Large intestine (tissue), 3 donors: ENCODE results near the gene BIRC6. TPM values are rescaled to one million over a fixed set of nuclear protein-coding genes. Genes with fewer than 3 reads are reported as not detected.

Source experiments
- DNase-seq, 2 donors: peaks; one replicate each; pipeline versions ENCODE4 v3.0.0 to v3.0.0-alpha.2; 2013
- H3K27ac ChIP-seq: one replicate; pipeline ENCODE4 v1.5.1; 2013; ENCODE audit warnings: low read length
- H3K27me3 ChIP-seq: 2 replicates; pipeline ENCODE4 v1.6.1; 2013; ENCODE audit warnings: low read length; ENCODE audit not compliant: control insufficient read depth, insufficient read depth
- H3K36me3 ChIP-seq: 2 replicates; pipeline ENCODE4 v1.6.1; 2013; ENCODE audit warnings: low read length; ENCODE audit not compliant: control insufficient read depth, insufficient read depth
- H3K4me1 ChIP-seq: one replicate; pipeline ENCODE4 v1.6.1; 2013; ENCODE audit warnings: low read length; ENCODE audit not compliant: control insufficient read depth, insufficient read depth
- H3K4me3 ChIP-seq: one replicate; pipeline ENCODE4 v1.5.1; 2013; ENCODE audit warnings: low read length
- H3K9me3 ChIP-seq: one replicate; pipeline ENCODE4 v1.6.1; 2013; ENCODE audit warnings: mild to moderate bottlenecking, low read depth, low read length, moderate library complexity; ENCODE audit not compliant: control insufficient read depth
- WGBS: methylation state at CpG from one replicate; pipeline ENCODE4 v1.1.5; 2013; ENCODE audit warnings: low lambda C conversion rate; ENCODE audit not compliant: insufficient coverage; 5-methylcytosine and 5-hydroxymethylcytosine counted together
- polyA plus RNA-seq: library from polyadenylated mRNA; unstranded; fragments of 120-200 nt; gene quantifications from one replicate; pipeline ENCODE4 v1.2.1, GENCODE V29; 2013

BIRC6 gene
- polyA plus RNA-seq, 1 donor: 50.7 TPM

DNA sequence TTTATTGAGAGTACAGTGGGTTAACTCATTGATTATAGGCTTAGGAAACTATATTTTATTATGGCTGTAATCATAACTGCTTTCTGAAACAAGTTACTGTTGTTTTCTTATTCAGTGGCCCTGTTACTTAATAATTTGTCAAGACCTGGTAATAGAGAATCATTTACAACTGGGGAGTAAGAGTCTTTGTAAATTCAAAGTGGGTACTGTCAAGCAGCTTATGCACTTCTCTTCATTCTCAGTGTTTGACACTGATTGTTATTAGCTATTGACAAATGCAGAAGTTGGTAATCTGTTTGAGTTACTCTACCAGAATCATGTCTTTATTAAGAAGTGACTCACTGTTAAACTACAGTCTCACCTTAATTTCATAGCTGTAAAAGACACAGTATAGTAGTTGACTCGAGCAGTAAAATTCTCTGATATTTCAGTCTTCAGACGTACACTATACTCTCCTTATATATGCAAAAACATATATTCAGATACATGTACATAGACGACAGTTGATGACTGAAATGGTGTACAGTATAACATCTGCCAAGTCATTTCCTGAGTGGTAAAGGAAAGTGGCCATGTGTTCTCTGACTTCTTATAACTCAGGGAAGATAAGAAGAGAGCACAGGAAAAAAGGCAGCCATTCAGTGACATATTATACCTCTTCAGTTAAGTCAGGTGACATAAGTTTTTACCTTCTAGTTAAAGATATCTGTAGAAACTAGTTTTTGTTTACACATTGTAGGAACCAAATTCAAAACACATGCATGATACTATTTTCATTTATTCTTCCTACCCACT, 235.0 kb downstream of the BIRC6 start:
- DNase-seq: peak in 1 of 2 donors; percentile 32
- H3K27ac ChIP-seq: no peak overlapping the region
- no peaks in the 10 kb centered on the region for H3K27me3 ChIP-seq
- no CpG with 5 or more reads among the region's 3 CpGs for WGBS
- H3K36me3 ChIP-seq: peaks cover 15% of the 10 kb centered on the region
- no peaks in the 10 kb centered on the region for H3K4me1 ChIP-seq
- H3K9me3 ChIP-seq: no peaks in the 10 kb centered on the region
- H3K4me3 ChIP-seq: no peak overlapping the region

- no peaks in the 10 kb centered on the region for H3K27me3 ChIP-seq
- no peak for DNase-seq
- 90% methylated on average over 2 of the region's 3 CpGs for WGBS
- no peaks in the 10 kb centered on the region for H3K9me3 ChIP-seq
- peaks cover 23% of the 10 kb centered on the region for H3K36me3 ChIP-seq
- H3K27ac ChIP-seq: no peak overlapping the region
- H3K4me1 ChIP-seq: no peaks in the 10 kb centered on the region
- no peak overlapping the region for H3K4me3 ChIP-seq
Measured at GRCh38 chr2:32594573-32594972, 237.8 kb downstream of the BIRC6 start.

DNA sequence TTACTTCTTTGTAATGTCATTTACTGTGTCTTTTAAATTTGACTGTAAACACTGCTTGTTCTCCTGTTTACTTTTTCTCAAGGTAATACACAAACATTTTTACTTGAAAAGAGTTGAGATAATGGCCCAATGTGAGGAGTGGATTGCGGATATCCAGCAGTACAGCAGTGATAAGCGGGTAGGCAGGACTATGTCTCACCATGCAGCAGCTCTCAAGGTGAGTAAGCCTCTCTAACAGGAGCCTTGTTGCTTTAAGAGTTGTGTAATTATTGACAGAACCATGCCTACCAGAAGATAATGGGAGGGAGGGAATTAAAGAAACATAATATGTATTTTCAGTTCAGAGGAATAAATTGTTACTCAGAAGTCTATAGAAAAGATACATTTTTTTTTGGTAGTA, 254.5 kb downstream of the BIRC6 start:
- 40% methylated on average over 1 of the region's 2 CpGs for WGBS
- H3K9me3 ChIP-seq: no peaks in the 10 kb centered on the region
- H3K27ac ChIP-seq: no peak overlapping the region
- H3K36me3 ChIP-seq: peaks cover 60% of the 10 kb centered on the region
- no peak overlapping the region for H3K4me3 ChIP-seq
- DNase-seq: peak in 1 of 2 donors; percentile 41
- H3K4me1 ChIP-seq: no peaks in the 10 kb centered on the region
- no peaks in the 10 kb centered on the region for H3K27me3 ChIP-seq

GRCh38 chr2:32611771-32612170, 254.9 kb downstream of the BIRC6 start:
- H3K4me3 ChIP-seq: no peak overlapping the region
- no peaks in the 10 kb centered on the region for H3K4me1 ChIP-seq
- no peak overlapping the region for H3K27ac ChIP-seq
- H3K27me3 ChIP-seq: no peaks in the 10 kb centered on the region
- DNase-seq: no peak
- H3K9me3 ChIP-seq: no peaks in the 10 kb centered on the region
- WGBS: no CpG with 5 or more reads among the region's 1 CpG
- H3K36me3 ChIP-seq: peaks cover 61% of the 10 kb centered on the region

DNA sequence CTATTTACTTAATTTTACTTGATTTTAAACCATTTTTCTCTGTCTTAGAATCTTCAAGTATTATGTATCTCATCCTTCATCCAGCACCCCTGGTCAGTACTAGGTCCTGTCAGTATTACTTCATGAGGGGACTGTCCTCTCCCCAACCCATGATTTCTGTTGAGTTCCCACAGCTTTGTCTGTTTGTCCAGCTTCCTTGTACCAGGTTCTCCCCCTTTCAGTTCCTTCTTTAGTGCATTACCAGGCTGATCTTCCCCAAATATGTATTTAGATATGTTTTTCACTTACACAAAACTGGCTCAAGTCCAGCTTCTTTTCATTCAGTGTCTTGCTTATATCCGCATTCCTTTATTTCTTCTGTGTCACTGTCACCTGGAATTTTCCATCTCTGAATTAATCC, 257.3 kb downstream of the BIRC6 start:
- no peak overlapping the region for H3K27ac ChIP-seq
- no peaks in the 10 kb centered on the region for H3K27me3 ChIP-seq
- H3K36me3 ChIP-seq: peaks cover 56% of the 10 kb centered on the region
- 100% methylated on average over 1 of the region's 1 CpG for WGBS
- no peaks in the 10 kb centered on the region for H3K9me3 ChIP-seq
- DNase-seq: no peak
- no peaks in the 10 kb centered on the region for H3K4me1 ChIP-seq
- no peak overlapping the region for H3K4me3 ChIP-seq

DNA sequence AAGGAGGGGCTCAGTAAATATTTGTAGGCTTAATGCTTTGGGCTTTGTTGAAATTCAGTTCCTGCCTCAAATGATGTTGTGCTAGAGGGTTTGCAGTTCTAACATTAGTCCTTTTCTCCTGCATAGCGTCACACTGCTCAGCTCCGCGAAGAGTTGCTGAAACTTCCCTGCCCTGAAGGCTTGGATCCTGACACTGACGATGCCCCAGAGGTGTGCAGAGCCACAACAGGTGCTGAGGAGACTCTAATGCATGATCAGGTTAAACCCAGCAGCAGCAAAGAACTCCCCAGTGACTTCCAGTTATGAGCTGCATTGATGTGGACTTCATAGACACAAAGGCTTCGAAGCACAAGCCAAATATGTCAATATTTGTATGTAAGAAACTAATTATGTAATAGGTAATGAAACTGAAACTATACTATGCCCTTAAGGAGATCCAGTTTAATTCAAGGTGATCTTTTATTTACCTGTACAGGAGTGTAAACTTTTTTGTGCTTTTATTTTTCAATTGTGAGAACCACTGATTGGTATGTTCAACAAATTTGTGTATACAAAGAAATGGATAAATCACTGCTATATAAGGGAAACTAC, 260.9 kb downstream of the BIRC6 start:
- Histone ChIP-seq H3K4me3 (no peak overlapping the region), H3K9me3 (no peaks in the 10 kb centered on the region), H3K27ac (no peak overlapping the region), H3K27me3 (no peaks in the 10 kb centered on the region), H3K36me3 (peaks cover 52% of the 10 kb centered on the region), H3K4me1 (no peaks in the 10 kb centered on the region)
- peak in 1 of 2 donors; percentile 14 for DNase-seq
- WGBS: no CpG with 5 or more reads among the region's 5 CpGs

DNA sequence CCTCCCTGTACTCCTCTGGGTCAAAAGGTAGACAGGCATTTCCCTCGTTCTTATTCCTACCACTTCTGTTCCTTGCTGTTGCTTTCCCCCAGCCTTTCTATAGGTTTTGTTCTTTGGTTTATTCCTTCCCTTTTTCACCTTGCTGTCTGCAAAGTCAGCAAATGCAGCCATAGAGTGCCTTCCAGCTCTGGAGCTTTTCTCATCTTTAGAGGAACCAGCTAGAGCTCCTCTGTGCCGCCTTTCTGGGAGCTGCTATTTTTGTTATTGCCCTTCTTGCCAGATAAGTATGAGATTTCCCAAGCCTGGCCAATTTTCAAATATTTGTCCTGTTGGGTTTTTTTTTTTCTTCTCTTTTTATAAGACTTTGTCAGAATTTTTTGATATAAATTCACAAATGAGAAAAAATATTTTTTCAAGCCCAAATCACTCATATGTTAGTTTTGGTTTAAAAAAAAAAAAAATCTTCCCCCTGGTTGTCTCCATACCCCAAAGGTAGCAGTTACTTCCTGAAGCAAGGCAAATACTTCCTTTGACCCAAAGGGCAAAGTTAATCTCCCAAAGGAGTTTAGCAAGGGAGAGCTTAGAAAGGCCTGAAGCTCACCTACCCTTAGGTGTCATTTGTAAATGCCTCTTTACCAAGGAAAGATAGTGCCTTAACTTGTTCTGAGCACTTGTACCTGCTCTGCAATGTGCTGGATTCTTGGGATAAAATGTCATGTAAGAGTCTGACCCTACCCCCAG, 265.9 kb downstream of the BIRC6 start:
- Histone ChIP-seq H3K9me3 (no peaks in the 10 kb centered on the region), H3K27me3 (no peaks in the 10 kb centered on the region), H3K4me3 (no peak overlapping the region), H3K36me3 (peaks cover 17% of the 10 kb centered on the region), H3K4me1 (peaks cover 9% of the 10 kb centered on the region), H3K27ac (no peak overlapping the region)
- WGBS: 27% methylated on average over 2 of the region's 2 CpGs
- peak in 1 of 2 donors; percentile 47 for DNase-seq

GRCh38 chr2:32623311-32623706, 266.5 kb downstream of the BIRC6 start:
- Histone ChIP-seq H3K9me3 (no peaks in the 10 kb centered on the region), H3K27me3 (no peaks in the 10 kb centered on the region), H3K4me3 (no peak overlapping the region), H3K27ac (no peak overlapping the region), H3K36me3 (peaks cover 16% of the 10 kb centered on the region), H3K4me1 (peaks cover 9% of the 10 kb centered on the region)
- no peak for DNase-seq
- WGBS: 83% methylated on average over 1 of the region's 6 CpGs

GRCh38 chr2:32624812-32625211, 268.0 kb downstream of the BIRC6 start:
- Histone ChIP-seq H3K27me3 (no peaks in the 10 kb centered on the region), H3K36me3 (peaks cover 8% of the 10 kb centered on the region), H3K27ac (no peak overlapping the region), H3K4me1 (peaks cover 9% of the 10 kb centered on the region), H3K4me3 (no peak overlapping the region), H3K9me3 (no peaks in the 10 kb centered on the region)
- DNase-seq: no peak
- 100% methylated on average over 2 of the region's 3 CpGs for WGBS

GRCh38 chr2:32626639-32627221, 269.9 kb downstream of the BIRC6 start:
- peaks cover 9% of the 10 kb centered on the region for H3K36me3 ChIP-seq
- peaks cover 9% of the 10 kb centered on the region for H3K4me1 ChIP-seq
- H3K4me3 ChIP-seq: no peak overlapping the region
- WGBS: no CpG with 5 or more reads among the region's 13 CpGs
- H3K27ac ChIP-seq: no peak overlapping the region
- DNase-seq: no peak
- H3K9me3 ChIP-seq: no peaks in the 10 kb centered on the region
- H3K27me3 ChIP-seq: no peaks in the 10 kb centered on the region
